ENCODE data around the gene ZNF263. TPM values are rescaled to one million over a fixed set of nuclear protein-coding genes. Genes with fewer than 3 reads are reported as not detected.

Gene ZNF263
- total and polyA plus RNA-seq, 2 of the 13 experiments (the other 11 are each of a cell fraction or from before 2014, with no cell fraction given), result 10.2 to 41.2 TPM

DNA sequence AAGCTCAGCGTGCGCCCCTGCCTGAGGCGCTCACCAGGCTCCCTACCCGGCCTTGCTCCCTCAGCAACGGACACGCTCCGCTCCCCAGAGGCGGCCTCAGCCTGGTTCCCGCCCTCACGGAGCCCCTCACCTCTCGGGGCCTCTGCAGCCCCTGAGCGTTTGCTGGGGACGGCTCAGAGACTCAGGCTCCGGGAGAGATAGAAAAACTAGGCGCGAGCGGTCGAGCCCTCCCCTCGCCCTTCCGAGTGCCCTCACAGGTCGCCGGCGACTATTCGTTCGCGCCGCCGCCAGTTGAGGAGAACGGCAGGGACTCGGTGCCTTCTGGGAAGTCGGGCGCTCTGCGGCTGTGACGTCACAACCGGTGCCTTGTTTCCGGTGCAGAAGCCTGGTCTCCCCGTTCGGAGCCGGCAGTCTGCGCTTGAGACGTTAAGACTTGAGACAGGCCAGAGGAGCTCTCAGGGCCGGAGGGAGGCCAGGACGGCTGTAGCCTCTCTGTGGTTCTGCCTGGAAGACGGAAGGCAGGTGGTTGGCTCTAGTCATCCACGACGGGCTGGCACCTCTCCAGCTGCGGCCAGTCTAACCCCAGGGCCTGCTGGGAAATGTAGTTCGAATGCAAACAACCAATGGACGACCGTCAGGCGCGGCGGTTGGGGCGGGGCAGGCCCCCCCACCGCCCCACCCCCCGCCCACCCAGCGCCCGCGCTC lies 48.3 kb upstream of the ZNF263 start, which contains the start of gene ZNF200 (continued):
- TF ChIP-seq, protein P1, sequence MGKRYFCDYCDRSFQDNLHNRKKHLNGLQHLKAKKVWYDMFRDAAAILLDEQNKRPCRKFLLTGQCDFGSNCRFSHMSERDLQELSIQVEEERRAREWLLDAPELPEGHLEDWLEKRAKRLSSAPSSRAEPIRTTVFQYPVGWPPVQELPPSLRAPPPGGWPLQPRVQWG (CRISPR knock-in tag; IDR thresholded peaks at IDR 0.05; ENCODE audit: borderline replicate concordance, low read depth), result no peak
- TF ChIP-seq CBX2 (IDR thresholded peaks at IDR 0.05; ENCODE audit: low read depth, low read length), result no peak
- TF ChIP-seq CBX2 (CRISPR knock-in tag; IDR thresholded peaks at IDR 0.05; ENCODE audit: low read depth), result no peak
- TF ChIP-seq FOXA3 (CRISPR knock-in tag; IDR thresholded peaks at IDR 0.05), result 0 out of 2 replicates have a peak, but pooled peaks have one; percentile 13
- TF ChIP-seq, protein P2, sequence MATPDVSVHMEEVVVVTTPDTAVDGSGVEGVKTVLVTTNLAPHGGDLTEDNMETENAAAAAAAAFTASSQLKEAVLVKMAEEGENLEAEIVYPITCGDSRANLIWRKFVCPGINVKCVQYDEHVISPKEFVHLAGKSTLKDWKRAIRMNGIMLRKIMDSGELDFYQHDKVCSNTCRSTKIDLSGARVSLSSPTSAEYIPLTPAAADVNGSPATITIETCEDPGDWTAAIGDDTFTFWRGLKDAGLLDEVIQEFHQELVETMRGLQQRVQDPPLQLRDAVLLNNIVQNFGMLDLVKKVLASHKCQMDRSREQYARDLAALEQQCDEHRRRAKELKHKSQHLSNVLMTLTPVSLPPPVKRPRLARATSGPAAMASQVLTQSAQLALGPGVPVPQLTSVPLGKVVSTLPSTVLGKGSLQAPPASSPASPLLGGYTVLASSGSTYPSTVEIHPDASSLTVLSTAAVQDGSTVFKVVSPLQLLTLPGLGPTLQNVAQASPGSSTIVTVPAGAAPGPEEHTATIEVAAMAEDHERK (CRISPR knock-in tag; IDR thresholded peaks at IDR 0.05; ENCODE audit: low read depth), result peak; percentile 46; the same call in 1 of the 2 replicates
- no peak for TF ChIP-seq CCAR2 (optimal IDR thresholded peaks at IDR 0.05; ENCODE audit: low read depth, low read length)
- TF ChIP-seq FOSL2 (CRISPR knock-in tag; IDR thresholded peaks at IDR 0.05), result peak; percentile 44
- TF ChIP-seq, protein P3, sequence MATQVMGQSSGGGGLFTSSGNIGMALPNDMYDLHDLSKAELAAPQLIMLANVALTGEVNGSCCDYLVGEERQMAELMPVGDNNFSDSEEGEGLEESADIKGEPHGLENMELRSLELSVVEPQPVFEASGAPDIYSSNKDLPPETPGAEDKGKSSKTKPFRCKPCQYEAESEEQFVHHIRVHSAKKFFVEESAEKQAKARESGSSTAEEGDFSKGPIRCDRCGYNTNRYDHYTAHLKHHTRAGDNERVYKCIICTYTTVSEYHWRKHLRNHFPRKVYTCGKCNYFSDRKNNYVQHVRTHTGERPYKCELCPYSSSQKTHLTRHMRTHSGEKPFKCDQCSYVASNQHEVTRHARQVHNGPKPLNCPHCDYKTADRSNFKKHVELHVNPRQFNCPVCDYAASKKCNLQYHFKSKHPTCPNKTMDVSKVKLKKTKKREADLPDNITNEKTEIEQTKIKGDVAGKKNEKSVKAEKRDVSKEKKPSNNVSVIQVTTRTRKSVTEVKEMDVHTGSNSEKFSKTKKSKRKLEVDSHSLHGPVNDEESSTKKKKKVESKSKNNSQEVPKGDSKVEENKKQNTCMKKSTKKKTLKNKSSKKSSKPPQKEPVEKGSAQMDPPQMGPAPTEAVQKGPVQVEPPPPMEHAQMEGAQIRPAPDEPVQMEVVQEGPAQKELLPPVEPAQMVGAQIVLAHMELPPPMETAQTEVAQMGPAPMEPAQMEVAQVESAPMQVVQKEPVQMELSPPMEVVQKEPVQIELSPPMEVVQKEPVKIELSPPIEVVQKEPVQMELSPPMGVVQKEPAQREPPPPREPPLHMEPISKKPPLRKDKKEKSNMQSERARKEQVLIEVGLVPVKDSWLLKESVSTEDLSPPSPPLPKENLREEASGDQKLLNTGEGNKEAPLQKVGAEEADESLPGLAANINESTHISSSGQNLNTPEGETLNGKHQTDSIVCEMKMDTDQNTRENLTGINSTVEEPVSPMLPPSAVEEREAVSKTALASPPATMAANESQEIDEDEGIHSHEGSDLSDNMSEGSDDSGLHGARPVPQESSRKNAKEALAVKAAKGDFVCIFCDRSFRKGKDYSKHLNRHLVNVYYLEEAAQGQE (IDR thresholded peaks at IDR 0.05; ENCODE audit: borderline replicate concordance in 1 of 2, low read depth in 1 of 2, low read length in 2 of 2), result peak in 1 of 2 experiments; percentile 15; a peak in 1 of 4 replicates
- peak; percentile 78; the same call in 1 of the 2 replicates for TF ChIP-seq ZNF34 (CRISPR knock-in tag; IDR thresholded peaks at IDR 0.05; ENCODE audit: borderline replicate concordance)
- no peak for TF ChIP-seq EP300 (IDR thresholded peaks at IDR 0.05; ENCODE audit: low read depth in 2 of 2, low read length in 2 of 2)
- no peak for TF ChIP-seq EP300 (CRISPR knock-in tag; IDR thresholded peaks at IDR 0.05; ENCODE audit: borderline replicate concordance)
- TF ChIP-seq ZMAT3 (CRISPR knock-in tag; conservative IDR thresholded peaks at IDR 0.05), result peak; percentile 91
- TF ChIP-seq, protein P4, sequence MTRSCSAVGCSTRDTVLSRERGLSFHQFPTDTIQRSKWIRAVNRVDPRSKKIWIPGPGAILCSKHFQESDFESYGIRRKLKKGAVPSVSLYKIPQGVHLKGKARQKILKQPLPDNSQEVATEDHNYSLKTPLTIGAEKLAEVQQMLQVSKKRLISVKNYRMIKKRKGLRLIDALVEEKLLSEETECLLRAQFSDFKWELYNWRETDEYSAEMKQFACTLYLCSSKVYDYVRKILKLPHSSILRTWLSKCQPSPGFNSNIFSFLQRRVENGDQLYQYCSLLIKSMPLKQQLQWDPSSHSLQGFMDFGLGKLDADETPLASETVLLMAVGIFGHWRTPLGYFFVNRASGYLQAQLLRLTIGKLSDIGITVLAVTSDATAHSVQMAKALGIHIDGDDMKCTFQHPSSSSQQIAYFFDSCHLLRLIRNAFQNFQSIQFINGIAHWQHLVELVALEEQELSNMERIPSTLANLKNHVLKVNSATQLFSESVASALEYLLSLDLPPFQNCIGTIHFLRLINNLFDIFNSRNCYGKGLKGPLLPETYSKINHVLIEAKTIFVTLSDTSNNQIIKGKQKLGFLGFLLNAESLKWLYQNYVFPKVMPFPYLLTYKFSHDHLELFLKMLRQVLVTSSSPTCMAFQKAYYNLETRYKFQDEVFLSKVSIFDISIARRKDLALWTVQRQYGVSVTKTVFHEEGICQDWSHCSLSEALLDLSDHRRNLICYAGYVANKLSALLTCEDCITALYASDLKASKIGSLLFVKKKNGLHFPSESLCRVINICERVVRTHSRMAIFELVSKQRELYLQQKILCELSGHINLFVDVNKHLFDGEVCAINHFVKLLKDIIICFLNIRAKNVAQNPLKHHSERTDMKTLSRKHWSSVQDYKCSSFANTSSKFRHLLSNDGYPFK (CRISPR knock-in tag; IDR thresholded peaks at IDR 0.05; ENCODE audit: borderline replicate concordance), result peak; percentile 82
- TF ChIP-seq ZNF484 (CRISPR knock-in tag; IDR thresholded peaks at IDR 0.05; ENCODE audit: borderline replicate concordance, low read depth), result no peak
- TF ChIP-seq GMEB1 (CRISPR knock-in tag; IDR thresholded peaks at IDR 0.05; ENCODE audit: borderline replicate concordance), result peak; percentile 88
- TF ChIP-seq ZNF160 (CRISPR knock-in tag; IDR thresholded peaks at IDR 0.05), result no peak
- TF ChIP-seq SCMH1 (CRISPR knock-in tag; IDR thresholded peaks at IDR 0.05; ENCODE audit: borderline replicate concordance), result no peak

All from HepG2 (cell line).